Activated CD8-positive, alpha-beta memory T cell treated with anti-CD3 and anti-CD28 coated beads, Interleukin-2, amount 50 U/mL, for 1 hour (primary cell): ENCODE data around the gene WDR7.

Source experiments
- DNase-seq: peaks from one replicate; pipeline ENCODE4 v3.0.0-alpha.2; 2020; ENCODE audit errors: extremely low read depth

The WDR7 gene

GRCh38 chr18:56935434-56936040 lies 284.4 kb downstream of the WDR7 start:
- DNase-seq = no peak

DNA sequence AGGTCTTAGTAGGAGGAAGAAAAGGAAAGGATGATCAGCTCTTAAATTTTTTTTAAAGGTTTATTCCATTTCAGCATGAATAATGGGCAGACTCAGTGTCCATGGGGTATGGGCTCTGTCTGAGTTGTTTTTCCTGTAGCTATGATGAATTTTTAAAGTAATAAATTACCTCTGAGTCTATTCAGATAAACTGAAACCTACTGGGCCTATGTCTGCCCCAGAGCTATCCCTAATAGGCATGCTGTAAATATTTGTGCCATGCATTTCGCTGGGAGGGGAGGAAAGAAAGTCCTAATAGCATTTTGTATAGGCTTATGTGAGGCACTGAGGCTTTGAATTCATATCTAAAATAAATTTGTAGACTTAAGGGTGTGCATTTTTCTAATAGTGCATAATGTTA lies 285.3 kb downstream of the WDR7 start:
- DNase-seq = no peak

- no peak for DNase-seq
Observed at GRCh38 chr18:56937874-56938430, 286.8 kb downstream of the WDR7 start.

DNA sequence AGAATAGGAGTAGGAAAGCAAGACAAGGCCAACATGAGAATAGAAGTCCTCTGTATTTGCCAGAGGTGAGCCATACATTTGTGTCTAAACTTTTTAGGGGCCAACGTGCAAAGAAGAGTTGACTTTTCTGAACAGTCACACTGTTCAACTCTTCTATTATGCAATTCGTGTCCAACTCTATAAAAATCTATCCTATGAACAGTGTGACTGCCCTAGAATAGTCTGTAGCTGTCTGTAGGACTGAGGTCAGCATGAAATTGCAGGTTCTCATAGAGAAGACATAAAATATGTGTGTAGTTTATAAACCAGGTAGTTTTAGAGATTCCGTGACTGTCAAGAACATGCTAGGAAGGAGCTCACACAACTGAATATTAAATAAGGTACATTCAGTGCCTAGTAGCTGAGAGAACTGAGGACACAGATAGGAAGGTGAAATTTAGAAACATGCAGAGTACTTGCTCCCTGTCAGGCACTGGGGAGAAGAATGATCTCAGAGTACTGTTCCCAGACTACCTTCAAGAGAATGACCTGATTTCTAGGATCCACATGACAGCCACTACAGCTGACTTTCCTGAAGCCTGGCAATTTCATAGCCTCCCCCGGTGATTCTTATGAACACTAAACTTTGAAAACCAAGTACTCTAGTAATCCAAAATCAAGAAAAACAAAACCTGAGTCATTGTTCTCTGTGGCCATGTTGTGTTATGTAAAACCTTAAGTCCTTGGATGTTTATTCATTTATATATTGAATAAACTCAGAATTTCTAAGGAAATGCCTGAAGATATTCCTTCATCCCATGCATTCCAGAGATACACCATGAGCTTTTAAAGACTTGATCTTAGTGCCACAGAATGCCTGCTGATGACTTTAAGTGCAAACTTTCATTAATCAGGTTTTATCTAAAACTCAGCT lies 294.3 kb downstream of the WDR7 start:
- DNase-seq = no peak

DNA sequence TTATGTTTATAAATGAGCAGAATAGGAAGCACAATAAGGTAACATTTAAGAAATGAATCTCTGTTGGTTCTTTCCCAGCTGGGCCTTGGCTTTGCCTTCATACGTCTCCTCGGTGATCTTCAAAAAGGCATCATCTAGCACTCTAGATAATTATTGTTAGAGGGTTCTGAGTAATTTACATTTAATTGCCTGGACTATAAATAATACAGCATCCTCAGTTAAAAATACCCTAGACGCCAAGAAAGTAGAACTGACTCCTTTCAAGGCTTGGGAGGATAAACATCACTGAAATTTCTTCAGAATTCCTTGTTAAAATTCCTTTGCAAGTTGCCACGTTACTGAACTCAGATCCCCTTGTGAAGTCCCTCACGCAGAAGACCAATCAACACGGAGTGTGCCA lies 296.1 kb downstream of the WDR7 start:
- DNase-seq = no peak

GRCh38 chr18:56952026-56952425 lies 300.9 kb downstream of the WDR7 start:
- no peak for DNase-seq

GRCh38 chr18:56953428-56954198 lies 302.5 kb downstream of the WDR7 start:
- DNase-seq = no peak

- no peak for DNase-seq
Observed at GRCh38 chr18:56955490-56955889, 304.3 kb downstream of the WDR7 start.

DNA sequence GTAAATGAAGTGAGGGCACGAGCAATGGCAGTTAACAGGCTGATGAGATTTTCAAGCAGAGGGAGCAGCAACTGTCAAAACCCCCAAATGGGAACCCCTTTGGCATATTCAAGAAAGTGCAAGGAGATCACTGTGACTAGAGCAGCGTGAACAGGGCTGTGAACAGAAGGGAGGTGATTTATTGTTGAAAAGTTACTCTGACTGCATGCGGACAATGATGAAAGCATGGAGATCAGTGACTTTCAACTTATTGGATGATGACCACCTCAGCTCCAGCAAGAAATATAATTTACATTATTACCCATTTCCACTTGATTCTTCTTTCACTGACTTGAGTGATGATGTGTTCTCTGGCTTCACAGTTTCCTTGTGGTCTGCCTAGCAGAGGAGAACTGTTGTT lies 308.0 kb downstream of the WDR7 start:
- DNase-seq = no peak

DNA sequence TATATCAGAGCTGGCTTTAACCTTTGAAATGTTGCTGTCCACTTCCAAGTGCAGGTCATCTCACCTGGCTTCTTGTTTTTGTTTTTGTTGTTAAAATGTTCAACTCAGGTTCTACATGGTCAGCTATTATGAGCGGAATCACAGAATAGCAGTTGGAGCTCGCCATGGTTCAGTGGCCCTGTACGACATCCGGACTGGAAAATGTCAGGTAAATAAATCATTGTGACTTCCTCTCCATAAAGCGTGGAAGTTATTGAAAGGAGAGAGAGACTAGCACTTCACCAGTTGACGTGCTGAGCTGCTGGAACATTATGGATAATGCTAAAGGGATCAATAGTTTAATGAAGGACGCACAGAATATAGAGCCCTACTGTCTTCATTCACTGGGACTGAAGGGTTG lies 311.2 kb downstream of the WDR7 start:
- DNase-seq = no peak

GRCh38 chr18:56967035-56967434 lies 315.9 kb downstream of the WDR7 start:
- no peak for DNase-seq

DNA sequence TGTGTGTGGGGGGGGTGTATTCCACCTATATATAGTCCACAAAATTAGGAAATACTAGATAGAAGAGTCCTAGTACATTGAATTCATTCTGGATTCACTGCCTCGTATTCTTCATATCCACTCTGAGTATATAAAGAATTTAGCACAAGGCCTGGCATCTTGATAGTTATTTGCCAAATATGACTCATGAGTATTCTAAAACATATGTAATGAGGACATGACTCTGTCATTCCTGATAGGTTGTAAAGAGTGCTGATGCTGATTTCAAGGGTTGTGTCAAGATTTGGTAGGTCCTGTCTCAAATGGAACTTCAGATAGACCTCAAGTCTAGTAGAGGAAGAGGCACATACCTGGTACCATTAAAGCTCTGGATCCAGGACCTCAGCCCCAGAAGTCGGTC lies 322.3 kb downstream of the WDR7 start:
- DNase-seq = no peak

GRCh38 chr18:56974141-56974540 lies 323.0 kb downstream of the WDR7 start:
- no peak for DNase-seq

GRCh38 chr18:56975276-56975675 lies 324.1 kb downstream of the WDR7 start:
- DNase-seq = no peak

DNA sequence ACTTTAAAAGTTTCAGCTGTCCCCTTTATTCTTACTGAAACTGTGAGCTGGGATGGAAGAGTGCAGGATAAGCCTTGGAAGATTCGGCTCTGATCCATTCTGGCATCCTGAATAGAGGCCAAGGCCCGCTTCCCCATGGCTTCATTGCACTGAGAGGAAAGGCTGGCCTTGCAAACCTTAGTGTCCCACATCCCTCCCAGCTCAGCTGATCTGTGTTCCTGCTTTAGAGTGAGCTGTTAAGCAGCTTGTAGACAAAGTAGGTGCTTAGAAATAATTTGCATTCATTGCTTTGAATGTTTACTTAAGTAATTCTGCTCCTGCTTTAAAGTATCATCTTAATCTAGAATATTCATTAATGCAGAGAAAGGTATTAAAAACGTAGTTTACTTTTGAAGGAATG lies 326.1 kb downstream of the WDR7 start:
- DNase-seq = no peak

DNA sequence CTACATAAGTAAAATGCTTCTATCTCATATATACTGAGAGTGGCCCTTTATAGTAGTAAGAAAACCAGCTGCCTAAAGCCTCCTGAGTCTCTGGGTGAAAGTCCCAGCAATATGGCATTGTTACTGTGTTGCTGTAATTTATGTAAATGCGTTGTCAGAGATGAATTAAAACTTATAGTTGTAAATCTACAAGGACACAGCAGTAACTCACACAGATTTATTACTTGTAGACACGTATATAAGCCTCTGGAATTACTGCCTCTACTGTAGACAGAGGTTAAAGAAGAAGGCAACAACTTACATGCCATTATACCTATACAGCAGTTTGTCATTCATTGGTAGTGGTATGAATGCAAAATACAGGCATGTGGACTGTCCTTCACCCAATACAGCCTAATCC lies 326.6 kb downstream of the WDR7 start:
- no peak for DNase-seq

DNA sequence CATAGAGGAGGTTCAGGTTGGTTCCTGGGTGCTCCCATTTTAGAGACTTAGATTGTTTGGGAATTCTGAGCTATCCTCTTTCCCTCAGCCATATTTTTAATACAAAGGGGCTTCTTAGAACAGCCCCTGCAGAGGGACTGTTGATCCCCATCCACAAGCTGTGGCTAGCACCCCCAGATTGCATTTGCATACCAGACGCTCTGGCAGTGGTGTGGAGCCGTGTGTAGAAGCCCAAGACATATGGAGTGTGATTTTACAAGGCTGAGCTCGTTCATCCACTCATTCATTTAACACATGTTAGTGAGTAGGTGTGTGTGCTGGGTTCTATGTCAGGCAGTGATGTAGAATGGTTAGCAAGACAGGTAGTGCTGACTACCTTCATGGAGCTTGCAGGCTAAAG lies 329.0 kb downstream of the WDR7 start:
- DNase-seq = no peak

DNA sequence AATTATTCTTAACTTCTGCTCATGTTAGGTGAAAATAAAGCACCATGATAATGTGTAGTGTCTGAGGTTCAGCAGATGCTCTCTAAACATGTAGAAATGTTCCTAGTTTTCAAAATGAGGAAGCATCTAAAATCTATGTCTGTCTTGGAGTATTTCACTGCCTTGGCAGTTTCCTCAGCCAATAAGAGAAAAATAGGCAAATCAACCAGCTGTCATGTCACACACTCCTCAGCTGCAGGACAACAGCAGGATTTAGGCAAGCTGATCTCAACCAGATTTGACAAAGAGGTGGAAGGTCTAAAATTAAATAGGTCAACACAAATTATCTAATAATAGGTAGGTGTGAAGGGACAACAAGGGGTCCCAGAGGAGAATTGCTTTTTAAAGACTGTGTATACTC lies 331.6 kb downstream of the WDR7 start:
- no peak for DNase-seq

DNA sequence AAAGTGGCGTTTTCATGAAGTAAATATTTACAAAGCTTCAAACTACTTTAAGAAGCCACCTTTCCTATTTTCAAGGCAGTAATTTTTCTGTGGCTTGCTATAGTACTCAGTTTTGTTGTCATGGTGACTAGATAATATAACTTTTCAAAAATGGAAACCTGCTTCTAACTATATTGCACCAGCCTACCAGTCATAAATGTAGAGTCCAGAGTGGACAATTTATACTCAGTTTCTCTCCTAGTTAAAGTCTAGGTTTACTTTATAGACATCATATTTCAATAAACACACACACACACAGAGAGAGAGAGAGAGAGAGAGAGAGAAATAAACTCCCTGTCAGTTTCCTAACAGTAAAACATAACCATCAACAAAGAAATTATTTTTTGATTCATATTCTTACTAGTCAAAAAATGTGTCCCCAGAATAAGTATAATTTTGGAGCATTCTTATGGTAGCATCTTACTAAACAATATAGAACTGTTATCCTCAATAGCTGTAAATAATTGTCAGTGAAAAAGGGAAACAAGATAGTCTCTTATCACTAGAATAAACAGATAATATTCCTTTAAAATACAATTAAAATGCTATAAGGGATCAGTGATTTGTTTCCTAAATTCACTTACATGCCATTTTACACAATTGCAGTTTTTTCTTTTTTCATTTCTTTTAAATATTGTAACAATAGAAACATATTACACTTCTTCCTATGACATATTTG lies 332.3 kb downstream of the WDR7 start:
- no peak for DNase-seq

GRCh38 chr18:56984731-56985130 lies 333.6 kb downstream of the WDR7 start:
- no peak for DNase-seq

GRCh38 chr18:56986829-56987228 lies 335.7 kb downstream of the WDR7 start:
- no peak for DNase-seq

GRCh38 chr18:56987236-56987635 lies 336.1 kb downstream of the WDR7 start:
- no peak for DNase-seq
